CD14-positive monocyte (primary cell): ENCODE measurements around the gene STAT5A. TPM values are rescaled to one million over a fixed set of nuclear protein-coding genes. Genes with fewer than 3 reads are reported as not detected.
A peak's percentile ranks its signal among the peaks of the same experiment; 100 is the strongest.

Experiments
- DNase-seq, 3 donors: peaks; one replicate each; pipeline ENCODE4 v3.0.0-alpha.2; 2011 to 2022
- H2AFZ ChIP-seq: 2 replicates; pipeline ENCODE4 v1.6.0; 2012; ENCODE audit warnings: mild to moderate bottlenecking, low read depth, low read length, inconsistent platforms; ENCODE audit not compliant: insufficient read depth, poor library complexity, severe bottlenecking
- H3K27ac ChIP-seq, 2 donors: 1 replicate in 1 of 2; 2 replicates in 1 of 2; pipeline ENCODE4 v1.5.1; 2012 to 2013; ENCODE audit warnings: low read length in 2 of 2, control low read depth in 1 of 2, inconsistent platforms in 1 of 2, low read depth in 1 of 2, mild to moderate bottlenecking in 1 of 2
- H3K27me3 ChIP-seq, 2 donors: one replicate each; pipeline versions ENCODE4 v1.6.0 to v1.6.1; 2011 to 2013; ENCODE audit warnings: low read length in 2 of 2; ENCODE audit not compliant: control insufficient read depth in 2 of 2, insufficient read depth in 2 of 2
- H3K36me3 ChIP-seq, 2 donors: replicated peaks in 1 of 2; 1 replicate in 1 of 2; 2 replicates in 1 of 2; pipeline versions ENCODE4 v1.5.1 to v1.6.1; 2012 to 2013; ENCODE audit warnings: low read length in 2 of 2, control low read depth in 1 of 2, inconsistent platforms in 1 of 2, mild to moderate bottlenecking in 1 of 2; ENCODE audit not compliant: insufficient read depth in 2 of 2, control insufficient read depth in 1 of 2
- H3K4me1 ChIP-seq, 2 donors: 1 replicate in 1 of 2; 2 replicates in 1 of 2; pipeline versions ENCODE4 v1.5.1 to v1.6.1; 2012 to 2013; ENCODE audit warnings: low read length in 2 of 2, control low read depth in 1 of 2, inconsistent platforms in 1 of 2, mild to moderate bottlenecking in 1 of 2, moderate library complexity in 1 of 2; ENCODE audit not compliant: insufficient read depth in 2 of 2, control insufficient read depth in 1 of 2
- H3K4me2 ChIP-seq: replicated peaks from 2 replicates; pipeline ENCODE3; 2012; ENCODE audit warnings: low read length, moderate library complexity, mild to moderate bottlenecking; ENCODE audit not compliant: poor library complexity, severe bottlenecking; ENCODE audit errors: extremely low read depth
- H3K4me3 ChIP-seq, 3 experiments: fragments of 200-600 bp in 1 of 3; sonication (generic) in 1 of 3; replicated peaks in 1 of 3; 1 replicate in 2 of 3; 2 replicates in 1 of 3; pipeline ENCODE4 v1.5.1; 2011 to 2013; ENCODE audit warnings: low read length in 3 of 3, mild to moderate bottlenecking in 3 of 3, control low read depth in 2 of 3, low read depth in 2 of 3, inconsistent platforms in 1 of 3, moderate library complexity in 1 of 3
- H3K79me2 ChIP-seq: 2 replicates; pipeline ENCODE4 v1.6.0; 2012; ENCODE audit warnings: mild to moderate bottlenecking, control low read depth, inconsistent platforms, low read length, moderate library complexity; ENCODE audit not compliant: insufficient read depth
- H3K9ac ChIP-seq: 2 replicates; pipeline ENCODE4 v1.6.0; 2017; ENCODE audit warnings: low read length, mild to moderate bottlenecking; ENCODE audit not compliant: insufficient read depth, poor library complexity, severe bottlenecking
- H3K9me3 ChIP-seq, 2 donors: replicated peaks in 1 of 2; 1 replicate in 1 of 2; 2 replicates in 1 of 2; pipeline versions ENCODE4 v1.5.1 to v1.6.1; 2012 to 2013; ENCODE audit warnings: low read length in 2 of 2, control low read depth in 1 of 2; ENCODE audit not compliant: control insufficient read depth in 1 of 2, insufficient read depth in 1 of 2
- H4K20me1 ChIP-seq: 2 replicates; pipeline ENCODE4 v1.6.0; 2012; ENCODE audit warnings: mild to moderate bottlenecking, low read length, control low read depth, moderate library complexity; ENCODE audit not compliant: insufficient read depth
- H3K27ac Mint-ChIP-seq, 7 donors: one replicate each; pipeline ENCODE4 v1.8.0; 2020; ENCODE audit warnings: mild to moderate bottlenecking in 7 of 7, mixed read lengths in 7 of 7, moderate library complexity in 6 of 7, inconsistent platforms in 2 of 7
- H3K27me3 Mint-ChIP-seq, 3 donors: one replicate each; pipeline ENCODE4 v1.8.0; 2021 to 2022; ENCODE audit warnings: low read depth in 3 of 3, mild to moderate bottlenecking in 3 of 3, mixed read lengths in 3 of 3, moderate library complexity in 3 of 3, inconsistent platforms in 1 of 3
- H3K36me3 Mint-ChIP-seq, 2 donors: one replicate each; pipeline ENCODE4 v1.8.0; 2020; ENCODE audit warnings: mixed read lengths in 2 of 2, inconsistent platforms in 1 of 2, mild to moderate bottlenecking in 1 of 2
- H3K4me1 Mint-ChIP-seq: one replicate; pipeline ENCODE4 v1.8.0; 2020; ENCODE audit warnings: mild to moderate bottlenecking, mixed read lengths
- H3K4me3 Mint-ChIP-seq, 2 donors: one replicate each; pipeline ENCODE4 v1.8.0; 2020; ENCODE audit warnings: mild to moderate bottlenecking in 2 of 2, mixed read lengths in 2 of 2, moderate library complexity in 1 of 2
- H3K9me3 Mint-ChIP-seq, 7 donors: one replicate each; pipeline ENCODE4 v1.8.0; 2020 to 2022; ENCODE audit warnings: mixed read lengths in 7 of 7, mild to moderate bottlenecking in 6 of 7, moderate library complexity in 6 of 7, inconsistent platforms in 2 of 7
- WGBS: methylation state at CpG from one replicate; pipeline ENCODE4 v1.1.5; 2013; ENCODE audit warnings: missing lambda C conversion rate; ENCODE audit not compliant: insufficient coverage; 5-methylcytosine and 5-hydroxymethylcytosine counted together
- intact Hi-C, 2 donors: fragments of 100-400 bp; cut with micrococcal nuclease; formaldehyde crosslinking; loops; one replicate each; pipeline versions ENCODE4 v1.15.0 to v1.15.1; 2023
- polyA plus RNA-seq, 3 donors: library from polyadenylated mRNA; depleted of rRNA in 1 of 3; unstranded in 2 of 3; stranded (reverse) in 1 of 3; fragments of 300-500 nt in 2 of 3; fragments of >200 nt in 1 of 3; fragmentation: Illumina TruSeq in 2 of 3; gene quantifications; 1 replicate in 2 of 3; 2 replicates in 1 of 3; pipeline ENCODE4 v1.2.3, GENCODE V29; 2012 to 2021
- TF ChIP-seq, protein P1 (sequence below): fragments of 200-600 bp; IDR thresholded peaks from one replicate; pipeline ENCODE4 v1.8.0; 2022; ENCODE audit warnings: antibody characterized with exemption, mild to moderate bottlenecking

Gene STAT5A
- polyA plus RNA-seq, 3 donors = 30.5 to 91.1 (median 49.8) TPM

DNA sequence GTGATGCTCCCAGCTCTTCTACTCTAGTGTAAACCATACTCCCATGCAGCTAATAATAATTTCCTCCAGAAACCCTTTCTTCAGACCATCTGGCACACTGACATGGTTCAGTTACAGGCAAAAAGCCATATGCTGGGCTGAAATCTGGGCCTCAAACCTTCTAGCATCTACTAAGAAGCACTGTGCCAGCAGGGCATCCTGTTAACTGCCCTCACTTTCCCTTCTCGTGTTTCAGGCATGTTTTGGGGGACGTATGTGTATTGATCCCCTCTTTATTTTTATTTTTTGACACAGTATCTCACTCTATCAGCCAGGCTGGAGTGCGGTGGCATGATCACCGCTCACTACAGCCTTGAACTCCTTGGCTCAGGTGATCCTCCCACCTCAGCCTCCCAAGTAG is 33.3 kb downstream of the STAT5A start:
- Mint-ChIP-seq H3K27me3 (peaks cover 0 to 2% (median 0%) of the 10 kb centered on the region in 3 donors), H3K36me3 (peaks cover 79 to 98% of the 10 kb centered on the region in 2 donors), H3K9me3 (no peaks in the 10 kb centered on the region), H3K4me3 (no peak overlapping the region), H3K27ac (no peak overlapping the region), H3K4me1 (peaks cover 21% of the 10 kb centered on the region)
- H3K9me3 ChIP-seq = no peaks in the 10 kb centered on the region
- intact Hi-C loops = loop anchor here (5.0 kb wide), 1 partner anchor 196 kb away; no protein-coding TSS in a partner anchor
- peaks cover 3 to 6% of the 10 kb centered on the region in 2 donors for H3K4me1 ChIP-seq
- H2AFZ ChIP-seq = no peak overlapping the region
- no peak overlapping the region for H3K9ac ChIP-seq
- no peaks in the 10 kb centered on the region for H3K27me3 ChIP-seq
- TF ChIP-seq, protein P1, sequence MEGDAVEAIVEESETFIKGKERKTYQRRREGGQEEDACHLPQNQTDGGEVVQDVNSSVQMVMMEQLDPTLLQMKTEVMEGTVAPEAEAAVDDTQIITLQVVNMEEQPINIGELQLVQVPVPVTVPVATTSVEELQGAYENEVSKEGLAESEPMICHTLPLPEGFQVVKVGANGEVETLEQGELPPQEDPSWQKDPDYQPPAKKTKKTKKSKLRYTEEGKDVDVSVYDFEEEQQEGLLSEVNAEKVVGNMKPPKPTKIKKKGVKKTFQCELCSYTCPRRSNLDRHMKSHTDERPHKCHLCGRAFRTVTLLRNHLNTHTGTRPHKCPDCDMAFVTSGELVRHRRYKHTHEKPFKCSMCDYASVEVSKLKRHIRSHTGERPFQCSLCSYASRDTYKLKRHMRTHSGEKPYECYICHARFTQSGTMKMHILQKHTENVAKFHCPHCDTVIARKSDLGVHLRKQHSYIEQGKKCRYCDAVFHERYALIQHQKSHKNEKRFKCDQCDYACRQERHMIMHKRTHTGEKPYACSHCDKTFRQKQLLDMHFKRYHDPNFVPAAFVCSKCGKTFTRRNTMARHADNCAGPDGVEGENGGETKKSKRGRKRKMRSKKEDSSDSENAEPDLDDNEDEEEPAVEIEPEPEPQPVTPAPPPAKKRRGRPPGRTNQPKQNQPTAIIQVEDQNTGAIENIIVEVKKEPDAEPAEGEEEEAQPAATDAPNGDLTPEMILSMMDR = no peak
- H3K36me3 ChIP-seq = peaks cover 78 to 94% of the 10 kb centered on the region in 2 donors
- WGBS = 57% methylated on average over 2 of the region's 4 CpGs
- H3K4me2 ChIP-seq = no peak overlapping the region
- H4K20me1 ChIP-seq = peaks cover 75% of the 10 kb centered on the region
- H3K79me2 ChIP-seq = no peaks in the 10 kb centered on the region
- H3K4me3 ChIP-seq = no peak overlapping the region
- no peak for DNase-seq
- H3K27ac ChIP-seq = no peak overlapping the region

DNA sequence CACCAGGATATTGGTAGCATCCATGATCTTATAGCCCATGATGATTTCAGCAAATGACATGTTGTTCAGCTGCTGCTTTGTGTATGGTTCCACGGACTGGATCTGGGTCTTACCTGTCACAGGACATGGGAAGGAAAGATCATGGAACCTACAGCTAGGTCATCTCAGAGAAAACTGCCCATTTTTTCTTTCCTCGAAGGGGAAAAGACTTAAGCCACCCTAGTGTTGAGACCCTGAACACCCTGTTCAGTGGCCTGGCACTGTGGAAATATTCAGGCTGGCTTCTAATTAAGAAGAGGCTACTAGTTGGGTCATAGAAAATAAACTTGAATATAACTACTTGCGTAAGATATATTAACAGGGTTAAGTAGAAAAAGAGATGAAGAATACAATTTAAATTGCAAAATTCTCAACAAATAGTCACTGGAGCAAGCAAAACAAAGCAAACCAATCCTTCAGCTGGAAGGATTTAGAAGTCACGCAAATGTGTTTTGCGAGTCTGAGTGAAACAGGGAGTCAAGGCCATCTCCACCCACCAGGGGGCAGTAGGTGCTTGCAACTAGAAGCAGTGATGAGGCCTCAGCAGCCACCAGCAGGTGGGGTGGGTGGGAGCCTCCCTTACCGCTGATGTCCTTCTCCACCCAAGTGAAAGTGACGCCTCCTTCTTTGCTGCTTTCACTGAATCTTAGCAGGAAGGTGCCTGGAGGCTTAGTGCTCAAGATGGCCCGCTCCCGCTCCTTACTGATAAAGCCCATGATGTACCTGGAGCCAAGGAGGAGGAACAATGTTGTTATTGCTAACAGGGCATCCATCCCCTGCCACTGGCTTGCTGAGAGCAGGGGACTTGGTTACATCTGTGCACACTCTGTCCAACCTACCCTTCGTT is 34.3 kb downstream of the STAT5A start:
- H3K79me2 ChIP-seq = no peaks in the 10 kb centered on the region
- intact Hi-C loops = loop anchor here (1.0 to 5.0 kb wide), 3 partner anchors 84 to 195 kb away; no protein-coding TSS in a partner anchor
- no peak overlapping the region for H3K4me3 ChIP-seq
- H2AFZ ChIP-seq = no peak overlapping the region
- no peaks in the 10 kb centered on the region for H3K27me3 ChIP-seq
- Mint-ChIP-seq H3K4me1 (peaks cover 17% of the 10 kb centered on the region), H3K27ac (peak overlapping the region in 5 of 7 donors; percentile 28 to 61 (median 41)), H3K36me3 (peaks cover 79 to 98% of the 10 kb centered on the region in 2 donors), H3K27me3 (peaks cover 0 to 2% (median 0%) of the 10 kb centered on the region in 3 donors), H3K9me3 (no peaks in the 10 kb centered on the region), H3K4me3 (no peak overlapping the region)
- no peak overlapping the region for H3K4me2 ChIP-seq
- WGBS = 39% methylated on average over 6 of the region's 10 CpGs
- H4K20me1 ChIP-seq = peaks cover 68% of the 10 kb centered on the region
- H3K9me3 ChIP-seq = no peaks in the 10 kb centered on the region
- H3K9ac ChIP-seq = no peak overlapping the region
- peak; percentile 85 to 89 (median 89) for DNase-seq
- peaks cover 3 to 6% of the 10 kb centered on the region in 2 donors for H3K4me1 ChIP-seq
- peaks cover 77 to 94% of the 10 kb centered on the region in 2 donors for H3K36me3 ChIP-seq
- TF ChIP-seq, protein P1 = peak; percentile 100
- H3K27ac ChIP-seq = no peak overlapping the region
